H1 (cell line): Measurements from ENCODE around the gene AGBL5.

ENCODE experiments used
- ATF3 ChIP-seq: IDR thresholded peaks from 2 replicates; pipeline ENCODE4 v1.6.1; 2011; ENCODE audit warnings: low read depth, mild to moderate bottlenecking, low read length; ENCODE audit not compliant: insufficient read depth
- CHD2 ChIP-seq: IDR thresholded peaks from 2 replicates; pipeline ENCODE4 v1.6.1; 2012; ENCODE audit warnings: low read length, improper control_type of control experiment
- CTCF ChIP-seq, 3 experiments: IDR thresholded peaks; 1 replicate in 2 of 3; 2 replicates in 1 of 3; pipeline versions ENCODE4 v1.5.1 to v1.6.1; 2011; ENCODE audit warnings: low read length in 3 of 3, mild to moderate bottlenecking in 3 of 3, inconsistent platforms in 2 of 3, low read depth in 1 of 3, moderate library complexity in 1 of 3; ENCODE audit not compliant: insufficient read depth in 1 of 3; ENCODE audit errors: control extremely low read depth in 1 of 3
- EZH2 ChIP-seq: fragments of 200-600 bp; sonication (generic); IDR thresholded peaks from 2 replicates; pipeline ENCODE4 v1.7.1; 2012; ENCODE audit warnings: low read depth, mild to moderate bottlenecking, moderate library complexity, low read length, inconsistent platforms; ENCODE audit not compliant: severe bottlenecking
- JUND ChIP-seq: IDR thresholded peaks from 2 replicates; pipeline ENCODE4 v1.6.1; 2011; ENCODE audit warnings: mild to moderate bottlenecking, improper control_type of control experiment, low read length
- KDM1A ChIP-seq: fragments of 200-600, 300-600 bp; sonication (generic); IDR thresholded peaks from 2 replicates; pipeline ENCODE4 v1.7.1; 2016; ENCODE audit warnings: mild to moderate bottlenecking, low read length, borderline replicate concordance
- POLR2AphosphoS5 ChIP-seq: IDR thresholded peaks from 2 replicates; pipeline ENCODE4 v1.6.1; 2011; ENCODE audit warnings: low read depth, low read length
- SP1 ChIP-seq: IDR thresholded peaks from 2 replicates; pipeline ENCODE4 v1.6.1; 2011; ENCODE audit warnings: low read depth, low read length

- TF ChIP-seq CHD2 (no peak), CTCF (IDR thresholded peaks at IDR 0.05; ENCODE audit: control extremely low read depth in 1 of 3, insufficient read depth in 1 of 3, low read depth in 1 of 3, low read length in 3 of 3) (no peak), JUND (no peak), SP1 (no peak), KDM1A (no peak), EZH2 (no peak), ATF3 (no peak), POLR2AphosphoS5 (no peak)
Measured at GRCh38 chr2:27077231-27077630, 25.8 kb downstream of the AGBL5 start.
